ENCODE data around the gene RELT. TPM values are rescaled to one million over a fixed set of nuclear protein-coding genes. Genes with fewer than 3 reads are reported as not detected.

Gene RELT
- total RNA-seq, 2 donors from 2014 or later = 0.33 to 0.52 TPM

DNA sequence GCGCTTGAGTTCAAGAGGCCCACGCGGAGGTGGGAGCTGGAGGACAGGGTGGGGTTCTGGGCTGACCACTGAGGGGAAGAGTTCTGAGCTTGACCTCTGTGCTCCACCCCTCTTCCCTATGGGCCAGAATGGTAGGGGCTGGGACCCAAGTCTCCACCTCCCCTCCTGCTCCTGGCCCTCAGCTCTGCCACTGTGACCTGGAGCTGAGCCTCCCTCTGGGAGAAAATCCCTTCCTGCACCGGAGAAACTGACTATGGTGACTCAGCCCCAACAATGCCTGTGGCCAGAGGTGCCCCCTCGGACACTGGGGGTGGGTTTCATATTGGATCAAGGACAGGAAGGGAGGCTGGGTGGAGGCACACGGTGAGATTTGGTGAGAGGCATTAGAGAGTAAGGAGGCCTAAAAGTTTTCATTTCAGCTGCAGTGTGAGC, 23.0 kb downstream of the RELT start:
- H3K4me1 ChIP-seq = no peaks in the 10 kb centered on the region
- H3K4me3 ChIP-seq = no peak overlapping the region
- 72 to 75% methylated on average over 6 of the region's 6 CpGs for WGBS, 2 donors
- no peaks in the 10 kb centered on the region for H3K27me3 ChIP-seq
- TF ChIP-seq, protein P1, sequence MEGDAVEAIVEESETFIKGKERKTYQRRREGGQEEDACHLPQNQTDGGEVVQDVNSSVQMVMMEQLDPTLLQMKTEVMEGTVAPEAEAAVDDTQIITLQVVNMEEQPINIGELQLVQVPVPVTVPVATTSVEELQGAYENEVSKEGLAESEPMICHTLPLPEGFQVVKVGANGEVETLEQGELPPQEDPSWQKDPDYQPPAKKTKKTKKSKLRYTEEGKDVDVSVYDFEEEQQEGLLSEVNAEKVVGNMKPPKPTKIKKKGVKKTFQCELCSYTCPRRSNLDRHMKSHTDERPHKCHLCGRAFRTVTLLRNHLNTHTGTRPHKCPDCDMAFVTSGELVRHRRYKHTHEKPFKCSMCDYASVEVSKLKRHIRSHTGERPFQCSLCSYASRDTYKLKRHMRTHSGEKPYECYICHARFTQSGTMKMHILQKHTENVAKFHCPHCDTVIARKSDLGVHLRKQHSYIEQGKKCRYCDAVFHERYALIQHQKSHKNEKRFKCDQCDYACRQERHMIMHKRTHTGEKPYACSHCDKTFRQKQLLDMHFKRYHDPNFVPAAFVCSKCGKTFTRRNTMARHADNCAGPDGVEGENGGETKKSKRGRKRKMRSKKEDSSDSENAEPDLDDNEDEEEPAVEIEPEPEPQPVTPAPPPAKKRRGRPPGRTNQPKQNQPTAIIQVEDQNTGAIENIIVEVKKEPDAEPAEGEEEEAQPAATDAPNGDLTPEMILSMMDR (IDR thresholded peaks at IDR 0.05) = no peak
- TF ChIP-seq POLR2A (IDR thresholded peaks at IDR 0.05) = no peak
- no peaks in the 10 kb centered on the region for H3K36me3 ChIP-seq (replicated peaks in 1 of 2; ENCODE audit: insufficient read depth in 1 of 2, low read depth in 2 of 2)
- intact Hi-C loops (cut with DNase I) = loop anchor here (10.0 kb wide), 1 partner anchor 104 kb away; no protein-coding TSS in a partner anchor
- ATAC-seq (no peak), DNase-seq (no peak)
- H3K9me3 ChIP-seq = no peaks in the 10 kb centered on the region
- no peak overlapping the region for H3K27ac ChIP-seq

DNA sequence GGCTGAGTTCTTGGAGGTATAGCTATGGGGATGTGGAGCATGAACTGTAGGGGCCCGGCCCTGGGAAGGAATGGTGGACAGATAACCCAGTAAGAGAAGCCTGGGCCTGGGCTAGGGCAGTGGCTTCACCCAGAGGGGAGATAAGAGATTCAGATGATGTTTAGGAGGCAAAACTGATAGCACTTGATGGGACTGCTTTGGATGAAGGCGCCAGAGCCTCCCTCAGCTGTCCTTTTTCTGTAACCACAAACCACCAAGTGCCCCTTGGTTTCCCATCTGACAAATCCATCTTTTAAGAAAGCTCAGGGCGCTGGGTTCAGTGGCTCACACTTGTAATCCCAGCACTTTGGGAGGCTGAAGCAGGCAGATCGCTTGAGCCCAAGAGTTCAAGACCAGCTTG, 23.4 kb downstream of the RELT start:
- intact Hi-C loops (cut with DNase I) = loop anchor here (10.0 kb wide), 1 partner anchor 105 kb away; no protein-coding TSS in a partner anchor
- TF ChIP-seq POLR2A (IDR thresholded peaks at IDR 0.05) = no peak
- TF ChIP-seq, protein P1 (IDR thresholded peaks at IDR 0.05) = no peak
- Histone ChIP-seq H3K4me3 (no peak overlapping the region), H3K27ac (no peak overlapping the region), H3K27me3 (no peaks in the 10 kb centered on the region), H3K4me1 (no peaks in the 10 kb centered on the region), H3K9me3 (no peaks in the 10 kb centered on the region), H3K36me3 (replicated peaks in 1 of 2; ENCODE audit: insufficient read depth in 1 of 2, low read depth in 2 of 2) (no peaks in the 10 kb centered on the region)
- ATAC-seq (no peak), DNase-seq (no peak)
- WGBS, 2 donors = 79 to 83% methylated on average over 4 of the region's 4 CpGs

DNA sequence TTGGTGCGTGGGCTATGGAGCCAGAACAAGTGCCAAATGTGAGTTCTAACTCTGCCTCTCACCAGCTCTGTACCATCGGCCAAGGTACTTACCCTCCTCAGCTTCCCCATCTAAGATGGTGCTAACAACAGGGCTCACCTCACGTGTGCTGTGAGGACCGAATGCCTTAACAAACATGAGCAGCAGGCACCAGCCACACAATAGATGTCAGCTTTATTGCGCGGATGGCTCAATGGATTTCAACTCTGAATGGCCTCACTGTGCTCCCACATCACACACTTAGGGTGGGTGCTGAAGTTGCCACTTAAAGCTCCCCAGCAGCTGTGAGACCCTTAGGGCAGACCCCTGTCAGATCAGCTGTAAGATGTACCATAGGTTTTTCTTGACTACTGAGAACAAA, 24.1 kb downstream of the RELT start:
- 89 to 95% methylated on average over 6 of the region's 6 CpGs for WGBS, 2 donors
- DNase-seq (no peak), ATAC-seq (no peak)
- TF ChIP-seq POLR2A (IDR thresholded peaks at IDR 0.05) = no peak
- TF ChIP-seq, protein P1 (IDR thresholded peaks at IDR 0.05) = no peak
- intact Hi-C loops (cut with DNase I) = no loop called here
- H3K9me3 ChIP-seq = no peaks in the 10 kb centered on the region
- no peaks in the 10 kb centered on the region for H3K27me3 ChIP-seq
- H3K36me3 ChIP-seq (replicated peaks in 1 of 2; ENCODE audit: insufficient read depth in 1 of 2, low read depth in 2 of 2) = no peaks in the 10 kb centered on the region
- no peak overlapping the region for H3K4me3 ChIP-seq
- H3K27ac ChIP-seq = no peak overlapping the region
- H3K4me1 ChIP-seq = no peaks in the 10 kb centered on the region

DNA sequence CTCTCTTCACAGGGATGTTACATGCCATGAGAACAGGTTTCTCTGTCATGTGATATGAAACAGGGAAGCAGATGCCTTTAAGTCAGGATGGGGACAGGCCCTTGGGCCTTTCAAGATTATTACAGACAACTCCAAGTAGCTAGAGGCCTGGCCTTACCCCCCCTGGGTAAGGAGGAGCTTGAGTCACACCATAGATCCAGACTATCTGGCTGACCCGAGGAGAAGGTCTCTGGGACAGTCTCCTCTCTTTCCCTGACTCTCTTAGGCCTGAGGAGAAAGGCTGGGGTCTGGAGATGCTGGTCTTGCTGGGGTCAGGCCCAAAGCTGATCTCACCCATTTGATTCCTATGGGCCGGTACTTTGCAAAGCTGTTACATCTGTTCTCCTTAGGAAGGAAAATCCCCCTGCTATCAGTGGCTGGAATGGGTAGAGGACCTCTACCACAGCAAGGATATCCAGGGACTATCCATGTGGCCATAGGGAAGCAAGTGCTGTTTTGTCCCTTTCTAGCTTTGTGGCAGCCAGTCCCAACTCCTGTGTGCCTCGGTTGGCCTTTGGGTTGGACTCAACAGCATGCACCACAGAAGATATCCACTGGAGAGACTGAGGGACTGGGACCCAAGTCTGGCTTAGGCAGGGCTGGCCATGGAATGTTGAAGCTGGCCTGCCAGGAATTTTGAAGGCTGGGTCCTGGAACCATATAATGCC, 25.2 kb downstream of the RELT start:
- Histone ChIP-seq H3K27ac (no peak overlapping the region), H3K36me3 (replicated peaks in 1 of 2; ENCODE audit: insufficient read depth in 1 of 2, low read depth in 2 of 2) (no peaks in the 10 kb centered on the region), H3K4me1 (no peaks in the 10 kb centered on the region), H3K27me3 (no peaks in the 10 kb centered on the region), H3K9me3 (no peaks in the 10 kb centered on the region), H3K4me3 (no peak overlapping the region)
- WGBS, 2 donors = 84 to 88% methylated on average over 3 of the region's 3 CpGs
- intact Hi-C loops (cut with DNase I) = no loop called here
- no peak for TF ChIP-seq POLR2A (IDR thresholded peaks at IDR 0.05)
- TF ChIP-seq, protein P1 (IDR thresholded peaks at IDR 0.05) = no peak
- DNase-seq = no peak
- no peak for ATAC-seq
